ENCODE results near the gene PAOX.
"Not testable (repeated sequence)": the region's sequence is repeated elsewhere in the genome, so short reads cannot be mapped to it uniquely, and the experiment has no call there.

Gene PAOX

GRCh38 chr10:133364645-133365431 lies 14.2 kb upstream of the PAOX start:
- no peak for DNase-seq (ENCODE audit: low spot score)

GRCh38 chr10:133365461-133366129 lies 13.5 kb upstream of the PAOX start:
- DNase-seq (ENCODE audit: low spot score) = no peak

- no peak for DNase-seq (ENCODE audit: low spot score)
Measured at GRCh38 chr10:133366130-133366478, 13.0 kb upstream of the PAOX start.

- no peak for DNase-seq (ENCODE audit: low spot score)
Measured at GRCh38 chr10:133366751-133367150, 12.3 kb upstream of the PAOX start.

GRCh38 chr10:133367461-133367860 lies 11.6 kb upstream of the PAOX start:
- not testable (repeated sequence) for DNase-seq (ENCODE audit: low spot score)

GRCh38 chr10:133368153-133368552 lies 10.9 kb upstream of the PAOX start:
- no peak for DNase-seq (ENCODE audit: low spot score)

GRCh38 chr10:133370030-133370786 lies 8.9 kb upstream of the PAOX start:
- DNase-seq (ENCODE audit: low spot score) = no peak

GRCh38 chr10:133372507-133372906 lies 6.6 kb upstream of the PAOX start:
- no peak for DNase-seq (ENCODE audit: low spot score)

- peak; percentile 92 for DNase-seq (ENCODE audit: low spot score)
Measured at GRCh38 chr10:133373174-133374090, 5.6 kb upstream of the PAOX start, which contains the start of gene ECHS1. TSS of gene ECHS1 (minus strand) at chr10:133373354. CDS start at chr10:133373333, 21 bp downstream.

GRCh38 chr10:133375357-133376115 lies 3.5 kb upstream of the PAOX start:
- no peak for DNase-seq (ENCODE audit: low spot score)

GRCh38 chr10:133376183-133376582 lies 2.9 kb upstream of the PAOX start:
- not testable (repeated sequence) for DNase-seq (ENCODE audit: low spot score)

- DNase-seq (ENCODE audit: low spot score) = no peak
Measured at GRCh38 chr10:133377025-133377817, 1.8 kb upstream of the PAOX start.

- no peak for DNase-seq (ENCODE audit: low spot score)
Measured at GRCh38 chr10:133377818-133378250, 1.2 kb upstream of the PAOX start.

- DNase-seq (ENCODE audit: low spot score) = peak; percentile 14
Measured at GRCh38 chr10:133378251-133379096, 588 bp upstream of the PAOX start.

GRCh38 chr10:133379801-133380666 lies 972 bp downstream of the PAOX start:
- no peak for DNase-seq (ENCODE audit: low spot score)

- no peak for DNase-seq (ENCODE audit: low spot score)
Measured at GRCh38 chr10:133381036-133381435, 2.0 kb downstream of the PAOX start.

- DNase-seq (ENCODE audit: low spot score) = no peak
Measured at GRCh38 chr10:133383551-133383950, 4.5 kb downstream of the PAOX start.

- no peak for DNase-seq (ENCODE audit: low spot score)
Measured at GRCh38 chr10:133384071-133384470, 5.0 kb downstream of the PAOX start.
